Trophoblast cell (in vitro differentiated cells and primary cell): ENCODE data around the gene CAPN15.

Source experiments
- DNase-seq, 2 donors: peaks; one replicate each; pipeline ENCODE4 v3.0.0-alpha.2; 2016
- H2AFZ ChIP-seq: 2 replicates; pipeline ENCODE4 v1.6.1; 2013; ENCODE audit warnings: low read length, moderate library complexity, mild to moderate bottlenecking; ENCODE audit not compliant: insufficient read depth, poor library complexity
- H2AK5ac ChIP-seq: 2 replicates; pipeline ENCODE4 v1.6.1; 2013; ENCODE audit warnings: mild to moderate bottlenecking, low read length
- H2BK120ac ChIP-seq: 2 replicates; pipeline ENCODE4 v1.6.1; 2013; ENCODE audit warnings: low read length, mild to moderate bottlenecking, moderate library complexity; ENCODE audit not compliant: insufficient read depth, poor library complexity
- H2BK12ac ChIP-seq: 2 replicates; pipeline ENCODE4 v1.6.1; 2013; ENCODE audit warnings: mild to moderate bottlenecking, low read length, moderate library complexity
- H2BK5ac ChIP-seq: 2 replicates; pipeline ENCODE4 v1.6.1; 2013; ENCODE audit warnings: low read length, low read depth, moderate library complexity, mild to moderate bottlenecking; ENCODE audit not compliant: poor library complexity
- H3K14ac ChIP-seq: 2 replicates; pipeline ENCODE4 v1.6.1; 2013; ENCODE audit warnings: mild to moderate bottlenecking, low read length
- H3K18ac ChIP-seq: 2 replicates; pipeline ENCODE4 v1.6.1; 2013; ENCODE audit warnings: mild to moderate bottlenecking, low read length
- H3K23ac ChIP-seq: 2 replicates; pipeline ENCODE4 v1.6.1; 2013; ENCODE audit warnings: low read length
- H3K27ac ChIP-seq: 2 replicates; pipeline ENCODE4 v1.5.1; 2013; ENCODE audit warnings: low read depth, mild to moderate bottlenecking, inconsistent platforms, low read length, moderate library complexity
- H3K27me3 ChIP-seq: 2 replicates; pipeline ENCODE4 v1.6.1; 2013; ENCODE audit warnings: inconsistent platforms, mild to moderate bottlenecking, low read length, moderate library complexity; ENCODE audit not compliant: insufficient read depth
- H3K36me3 ChIP-seq, 2 experiments: 1 replicate in 1 of 2; 2 replicates in 1 of 2; pipeline ENCODE4 v1.6.1; 2013; ENCODE audit warnings: low read length in 2 of 2, mild to moderate bottlenecking in 2 of 2, moderate library complexity in 1 of 2; ENCODE audit not compliant: insufficient read depth in 2 of 2, control insufficient read depth in 1 of 2
- H3K4ac ChIP-seq: 2 replicates; pipeline ENCODE4 v1.6.1; 2013; ENCODE audit warnings: low read depth, mild to moderate bottlenecking, low read length, moderate library complexity
- H3K4me1 ChIP-seq, 2 experiments: 1 replicate in 1 of 2; 2 replicates in 1 of 2; pipeline ENCODE4 v1.6.1; 2013; ENCODE audit warnings: low read length in 2 of 2, mild to moderate bottlenecking in 2 of 2, moderate library complexity in 1 of 2; ENCODE audit not compliant: insufficient read depth in 2 of 2, control insufficient read depth in 1 of 2
- H3K4me2 ChIP-seq: 2 replicates; pipeline ENCODE4 v1.6.1; 2013; ENCODE audit warnings: inconsistent platforms, mild to moderate bottlenecking, low read length, moderate library complexity
- H3K4me3 ChIP-seq: 2 replicates; pipeline ENCODE4 v1.5.1; 2013; ENCODE audit warnings: mild to moderate bottlenecking, low read depth, low read length, inconsistent platforms
- H3K79me1 ChIP-seq: one replicate; pipeline ENCODE4 v1.6.1; 2013; ENCODE audit warnings: low read length
- H3K79me2 ChIP-seq: 2 replicates; pipeline ENCODE4 v1.6.1; 2013; ENCODE audit warnings: low read length, mild to moderate bottlenecking; ENCODE audit not compliant: control insufficient read depth, insufficient read depth, poor library complexity
- H3K9ac ChIP-seq: 2 replicates; pipeline ENCODE4 v1.6.1; 2013; ENCODE audit warnings: mild to moderate bottlenecking, low read length
- H3K9me3 ChIP-seq: 2 replicates; pipeline ENCODE4 v1.6.1; 2013; ENCODE audit warnings: low read depth, mild to moderate bottlenecking, control low read depth, inconsistent platforms, low read length; ENCODE audit not compliant: insufficient read depth
- H4K12ac ChIP-seq: 2 replicates; pipeline ENCODE4 v1.6.1; 2013; ENCODE audit warnings: low read depth, mild to moderate bottlenecking, low read length, moderate library complexity
- H4K8ac ChIP-seq: 2 replicates; pipeline ENCODE4 v1.6.1; 2013; ENCODE audit warnings: low read depth, mild to moderate bottlenecking, low read length, moderate library complexity
- H4K91ac ChIP-seq: one replicate; pipeline ENCODE4 v1.6.1; 2013; ENCODE audit warnings: low read depth, mild to moderate bottlenecking, low read length, moderate library complexity
- WGBS: extraction: QIAGEN DNeasy Blood & Tissue Kit; methylation state at CpG from one replicate; pipeline ENCODE4 v1.1.7; 2013; ENCODE audit warnings: missing lambda C conversion rate; ENCODE audit not compliant: insufficient read length, insufficient coverage; ENCODE audit errors: extremely low coverage; 5-methylcytosine and 5-hydroxymethylcytosine counted together

CAPN15 gene

GRCh38 chr16:530111-530817 is 2.8 kb downstream of the CAPN15 start:
- Histone ChIP-seq H3K14ac (no peak overlapping the region), H3K9ac (no peak overlapping the region), H2BK5ac (no peak overlapping the region), H3K9me3 (no peaks in the 10 kb centered on the region), H3K4me2 (no peak overlapping the region), H4K8ac (no peak overlapping the region), H2AFZ (no peak overlapping the region), H2BK120ac (no peak overlapping the region), H4K12ac (no peak overlapping the region), H2BK12ac (no peak overlapping the region), H3K27ac (no peak overlapping the region), H3K18ac (peak overlapping the region; percentile 49), H2AK5ac (no peak overlapping the region), H3K36me3 (peaks cover 6 to 8% of the 10 kb centered on the region in 2 experiments), H3K4me1 (peaks cover 27 to 29% of the 10 kb centered on the region in 2 experiments), H3K79me1 (peaks cover 10% of the 10 kb centered on the region), H3K23ac (no peak overlapping the region), H3K27me3 (no peaks in the 10 kb centered on the region), H3K4me3 (peak overlapping the region; percentile 45), H4K91ac (no peak overlapping the region), H3K79me2 (peaks cover 28% of the 10 kb centered on the region), H3K4ac (peak overlapping the region; percentile 52)
- WGBS: no CpG with 5 or more reads among the region's 23 CpGs
- DNase-seq: no peak

GRCh38 chr16:531494-532125 is 4.1 kb downstream of the CAPN15 start:
- no peak overlapping the region for H2BK5ac ChIP-seq
- no peaks in the 10 kb centered on the region for H3K9me3 ChIP-seq
- H3K27me3 ChIP-seq: no peaks in the 10 kb centered on the region
- H3K4me2 ChIP-seq: no peak overlapping the region
- no peak overlapping the region for H2BK120ac ChIP-seq
- WGBS: no CpG with 5 or more reads among the region's 16 CpGs
- no peak overlapping the region for H3K27ac ChIP-seq
- no peak overlapping the region for H2AK5ac ChIP-seq
- no peak overlapping the region for H3K23ac ChIP-seq
- H4K12ac ChIP-seq: no peak overlapping the region
- H3K9ac ChIP-seq: no peak overlapping the region
- no peak overlapping the region for H2BK12ac ChIP-seq
- no peak overlapping the region for H3K18ac ChIP-seq
- DNase-seq: no peak
- peaks cover 16 to 17% of the 10 kb centered on the region in 2 experiments for H3K4me1 ChIP-seq
- no peak overlapping the region for H4K8ac ChIP-seq
- peak overlapping the region; percentile 19 for H3K4ac ChIP-seq
- peaks cover 27% of the 10 kb centered on the region for H3K79me2 ChIP-seq
- H3K14ac ChIP-seq: no peak overlapping the region
- peaks cover 9% of the 10 kb centered on the region for H3K79me1 ChIP-seq
- H2AFZ ChIP-seq: no peak overlapping the region
- H3K36me3 ChIP-seq: peaks cover 8 to 9% of the 10 kb centered on the region in 2 experiments
- H3K4me3 ChIP-seq: no peak overlapping the region
- H4K91ac ChIP-seq: no peak overlapping the region

GRCh38 chr16:533391-534123 is 6.0 kb downstream of the CAPN15 start:
- no peak overlapping the region for H3K27ac ChIP-seq
- no CpG with 5 or more reads among the region's 30 CpGs for WGBS
- no peak overlapping the region for H2BK120ac ChIP-seq
- no peak for DNase-seq
- H3K18ac ChIP-seq: peak overlapping the region; percentile 26
- H3K9ac ChIP-seq: no peak overlapping the region
- H2AK5ac ChIP-seq: no peak overlapping the region
- H3K4me2 ChIP-seq: no peak overlapping the region
- H3K9me3 ChIP-seq: peaks cover 2% of the 10 kb centered on the region
- no peaks in the 10 kb centered on the region for H3K27me3 ChIP-seq
- no peak overlapping the region for H4K91ac ChIP-seq
- no peak overlapping the region for H3K14ac ChIP-seq
- H3K4me1 ChIP-seq: peaks cover 11 to 13% of the 10 kb centered on the region in 2 experiments
- H3K4me3 ChIP-seq: no peak overlapping the region
- no peak overlapping the region for H2BK12ac ChIP-seq
- H3K79me1 ChIP-seq: no peaks in the 10 kb centered on the region
- H3K23ac ChIP-seq: no peak overlapping the region
- H3K36me3 ChIP-seq: peaks cover 19 to 23% of the 10 kb centered on the region in 2 experiments
- peak overlapping the region; percentile 21 for H2AFZ ChIP-seq
- no peak overlapping the region for H4K12ac ChIP-seq
- no peak overlapping the region for H4K8ac ChIP-seq
- peaks cover 14% of the 10 kb centered on the region for H3K79me2 ChIP-seq
- H3K4ac ChIP-seq: peak overlapping the region; percentile 29
- H2BK5ac ChIP-seq: no peak overlapping the region

GRCh38 chr16:534135-534534 is 6.6 kb downstream of the CAPN15 start:
- Histone ChIP-seq H3K4ac (no peak overlapping the region), H3K27ac (no peak overlapping the region), H3K4me1 (peaks cover 5 to 7% of the 10 kb centered on the region in 2 experiments), H2BK120ac (no peak overlapping the region), H4K12ac (no peak overlapping the region), H2AFZ (no peak overlapping the region), H3K9ac (no peak overlapping the region), H3K27me3 (no peaks in the 10 kb centered on the region), H2BK5ac (no peak overlapping the region), H3K14ac (no peak overlapping the region), H3K79me1 (no peaks in the 10 kb centered on the region), H4K91ac (no peak overlapping the region), H3K4me2 (no peak overlapping the region), H3K18ac (no peak overlapping the region), H3K23ac (no peak overlapping the region), H3K36me3 (peaks cover 19 to 23% of the 10 kb centered on the region in 2 experiments), H3K79me2 (peaks cover 12% of the 10 kb centered on the region), H4K8ac (no peak overlapping the region), H3K4me3 (no peak overlapping the region), H3K9me3 (peaks cover 2% of the 10 kb centered on the region), H2AK5ac (no peak overlapping the region), H2BK12ac (no peak overlapping the region)
- WGBS: no CpG with 5 or more reads among the region's 21 CpGs
- DNase-seq: peak; percentile 83 to 87
